NCI-H187 treated with DMSO at 0.1 percent for 48 hours (cell line): Measurements from ENCODE around the gene KATNBL1.

Source experiments
- DNase-seq: peaks from one replicate; lab custom pipeline; 2025; lab: John Stamatoyannopoulos, UW

Gene KATNBL1

GRCh38 chr15:34209421-34210282 is at the start of gene KATNBL1:
KATNBL1 (minus strand) TSS chr15:34210096; CDS start chr15:34163676, 46,420 bp downstream.
- peak; percentile 26 for DNase-seq

GRCh38 chr15:34259566-34259965 is 49.7 kb upstream of the KATNBL1 start:
- no peak for DNase-seq

- DNase-seq, result no peak
These were observed 48.3 kb upstream of the KATNBL1 start for GRCh38 chr15:34258151-34258550.

GRCh38 chr15:34252545-34252944 is 42.6 kb upstream of the KATNBL1 start:
- DNase-seq, result no peak

GRCh38 chr15:34248190-34248589 is 38.3 kb upstream of the KATNBL1 start:
- no peak for DNase-seq

- DNase-seq, result no peak
These were observed 36.5 kb upstream of the KATNBL1 start for GRCh38 chr15:34246276-34246976.

GRCh38 chr15:34243226-34243625 is 33.3 kb upstream of the KATNBL1 start:
- no peak for DNase-seq

GRCh38 chr15:34242331-34242710 is 32.4 kb upstream of the KATNBL1 start:
- no peak for DNase-seq

GRCh38 chr15:34241376-34242330 is 31.8 kb upstream of the KATNBL1 start:
- no peak for DNase-seq

- no peak for DNase-seq
These were observed 30.6 kb upstream of the KATNBL1 start for GRCh38 chr15:34240537-34240936.

- no peak for DNase-seq
These were observed 29.4 kb upstream of the KATNBL1 start for GRCh38 chr15:34239151-34239808.

GRCh38 chr15:34233614-34234013 is 23.7 kb upstream of the KATNBL1 start:
- DNase-seq, result peak; percentile 6

- no peak for DNase-seq
These were observed 14.2 kb upstream of the KATNBL1 start for GRCh38 chr15:34223904-34224596.

GRCh38 chr15:34217587-34218225 is 7.8 kb upstream of the KATNBL1 start:
- no peak for DNase-seq

- no peak for DNase-seq
These were observed 6.8 kb upstream of the KATNBL1 start for GRCh38 chr15:34216527-34217270.

- no peak for DNase-seq
These were observed 4.2 kb upstream of the KATNBL1 start for GRCh38 chr15:34214135-34214534.

GRCh38 chr15:34213690-34214089 is 3.8 kb upstream of the KATNBL1 start:
- no peak for DNase-seq

GRCh38 chr15:34206011-34206410 is 3.9 kb downstream of the KATNBL1 start:
- no peak for DNase-seq

GRCh38 chr15:34203936-34204335 is 6.0 kb downstream of the KATNBL1 start:
- DNase-seq, result no peak

- no peak for DNase-seq
These were observed 6.6 kb downstream of the KATNBL1 start for GRCh38 chr15:34203305-34203704.
